Measurements from ENCODE around the gene ZNF410.

DNA sequence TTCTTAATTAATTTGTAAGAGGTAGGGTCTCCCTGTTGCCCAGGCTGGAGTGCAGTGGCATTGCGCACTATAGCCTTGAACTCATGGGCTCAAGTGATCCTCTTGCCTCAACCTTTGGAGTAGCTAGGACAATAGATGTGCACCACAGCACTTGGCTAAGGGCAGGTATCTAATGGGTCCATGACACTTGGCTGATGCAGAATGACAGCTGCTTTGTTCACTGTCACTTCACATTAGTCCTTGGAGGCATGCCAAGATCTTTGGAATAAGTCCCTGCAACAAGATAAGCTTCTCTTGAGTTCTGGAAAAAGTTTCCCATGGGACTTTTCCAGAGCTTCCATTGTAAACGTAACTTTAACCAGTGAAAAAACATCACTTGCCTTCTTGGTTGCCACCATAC, 86.8 kb downstream of the ZNF410 start:
- no peak for TF ChIP-seq CTCF (IDR thresholded peaks at IDR 0.05; ENCODE audit: poor library complexity, severe bottlenecking)
- TF ChIP-seq POLR2AphosphoS5 (IDR thresholded peaks at IDR 0.05): no peak

Data from neural cell (in vitro differentiated cells).